ENCODE results near the gene DPH1. TPM values are rescaled to one million over a fixed set of nuclear protein-coding genes. Genes with fewer than 3 reads are reported as not detected.
"Not testable (repeated sequence)": the region's sequence is repeated elsewhere in the genome, so short reads cannot be mapped to it uniquely, and the experiment has no call there.

Gene DPH1
- 35.6 TPM for total RNA-seq
- long read RNA-seq, transcript DPH1-201 (13 exons, 2,221 nt): major isoform, 13 of 36 reads
- long read RNA-seq, partial matches to known transcripts: 10 of 36 reads
- long read RNA-seq, other reads (novel, unspliced or antisense): 8 of 36 reads

GRCh38 chr17:2029911-2030778 is at the start of gene DPH1:
Gene DPH1, plus strand, starts transcription at chr17:2030153. Its CDS starts 17 bp downstream, at chr17:2030170.
- peak; percentile 94 for DNase-seq (ENCODE audit: low spot score)

GRCh38 chr17:1980665-1981250 is 49.2 kb upstream of the DPH1 start:
- DNase-seq (ENCODE audit: low spot score): no peak

GRCh38 chr17:1982793-1983366 is 47.1 kb upstream of the DPH1 start:
- DNase-seq (ENCODE audit: low spot score): not testable (repeated sequence)

DNA sequence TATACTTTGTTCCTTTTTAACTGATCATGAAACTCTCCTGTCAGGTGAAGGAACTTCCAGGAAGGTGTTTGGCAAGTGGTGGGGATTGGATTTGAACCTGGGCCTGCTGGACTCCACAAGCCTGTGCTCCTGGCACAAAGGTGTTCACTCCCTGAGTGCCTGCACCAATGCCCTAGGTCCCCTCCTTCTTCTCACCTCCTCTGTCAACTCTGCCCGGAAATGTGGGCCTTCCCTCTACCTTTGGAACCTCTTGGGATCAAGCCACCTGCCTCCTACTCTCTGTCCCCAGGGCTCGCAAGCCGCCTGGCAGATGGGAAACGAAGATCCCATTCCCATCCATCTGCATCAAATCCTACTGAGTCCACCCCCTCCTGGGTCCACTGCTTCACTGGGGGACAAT is 44.9 kb upstream of the DPH1 start:
- no peak for DNase-seq (ENCODE audit: low spot score)

GRCh38 chr17:1985686-1986085 is 44.3 kb upstream of the DPH1 start:
- no peak for DNase-seq (ENCODE audit: low spot score)

DNA sequence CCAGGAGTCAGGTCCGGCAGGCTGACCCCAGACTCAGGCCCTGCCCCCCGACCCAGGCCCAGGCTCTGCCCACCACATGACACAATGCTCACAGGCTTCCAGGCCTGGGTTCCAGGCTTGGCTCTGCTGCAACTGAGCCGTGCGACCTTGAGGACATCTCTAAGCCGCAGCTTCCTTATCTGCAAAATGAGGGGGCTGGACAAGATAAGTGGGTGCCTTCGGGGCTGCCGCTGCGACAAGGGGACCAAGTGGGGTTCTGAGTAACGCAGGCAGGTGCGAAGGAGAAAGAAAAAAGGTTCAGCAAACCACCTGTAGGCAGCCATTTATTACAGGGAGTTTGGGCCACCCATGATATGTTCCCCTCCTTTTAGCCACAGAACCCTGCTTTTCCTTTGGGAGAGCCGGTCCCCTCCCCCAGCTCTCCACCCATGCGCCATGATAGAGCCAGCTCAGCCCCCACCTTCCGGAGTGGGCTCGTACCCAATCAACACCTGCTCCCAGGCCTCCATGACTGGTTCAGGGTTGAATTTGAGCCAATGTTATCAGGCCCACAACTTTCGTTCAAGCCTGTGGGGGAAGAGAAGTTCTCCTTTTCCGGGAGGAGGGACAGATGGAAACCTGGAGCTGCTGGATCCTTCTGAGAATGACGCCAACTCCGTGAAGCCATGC is 43.0 kb upstream of the DPH1 start:
- DNase-seq (ENCODE audit: low spot score): no peak

DNA sequence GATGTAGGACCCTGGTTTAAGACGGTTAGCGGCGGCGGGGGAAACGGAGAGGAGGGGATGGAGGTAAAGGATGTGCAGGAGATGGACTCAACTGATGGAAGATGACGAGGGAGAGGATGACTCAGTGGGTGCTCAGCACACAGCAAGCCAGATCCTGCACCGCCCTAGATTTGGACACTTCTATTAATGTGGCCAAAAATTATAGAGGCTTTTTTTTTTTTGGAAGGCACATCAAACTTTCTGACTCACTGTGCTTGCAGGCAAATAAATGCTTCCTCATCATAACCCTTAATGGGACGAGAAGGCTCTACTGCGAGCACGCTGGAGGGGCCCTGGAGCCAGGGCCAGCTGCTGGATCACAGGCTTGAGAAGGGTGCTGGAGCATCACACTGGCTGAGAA is 40.8 kb upstream of the DPH1 start:
- DNase-seq (ENCODE audit: low spot score): no peak

DNA sequence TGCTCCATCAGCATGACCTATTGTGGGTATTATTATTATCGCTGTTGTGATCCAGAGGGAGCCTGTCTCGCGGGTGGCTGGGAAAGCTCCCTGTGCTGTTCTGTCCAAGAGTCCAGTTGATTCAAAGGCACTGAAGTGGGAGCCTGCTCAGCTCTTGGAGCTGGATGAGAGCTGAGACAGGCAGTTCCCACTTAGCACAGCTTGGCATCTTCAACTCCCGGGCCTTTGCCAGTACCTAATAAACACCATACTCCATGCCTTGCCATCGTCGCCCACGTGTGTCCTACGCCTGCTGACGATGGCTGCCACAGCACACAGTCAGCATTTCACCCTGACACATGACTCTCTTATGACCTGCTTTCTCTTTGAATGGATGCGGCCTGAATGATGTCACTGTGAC is 37.4 kb upstream of the DPH1 start:
- DNase-seq (ENCODE audit: low spot score): no peak

GRCh38 chr17:1994707-1995106 is 35.2 kb upstream of the DPH1 start:
- DNase-seq (ENCODE audit: low spot score): no peak

DNA sequence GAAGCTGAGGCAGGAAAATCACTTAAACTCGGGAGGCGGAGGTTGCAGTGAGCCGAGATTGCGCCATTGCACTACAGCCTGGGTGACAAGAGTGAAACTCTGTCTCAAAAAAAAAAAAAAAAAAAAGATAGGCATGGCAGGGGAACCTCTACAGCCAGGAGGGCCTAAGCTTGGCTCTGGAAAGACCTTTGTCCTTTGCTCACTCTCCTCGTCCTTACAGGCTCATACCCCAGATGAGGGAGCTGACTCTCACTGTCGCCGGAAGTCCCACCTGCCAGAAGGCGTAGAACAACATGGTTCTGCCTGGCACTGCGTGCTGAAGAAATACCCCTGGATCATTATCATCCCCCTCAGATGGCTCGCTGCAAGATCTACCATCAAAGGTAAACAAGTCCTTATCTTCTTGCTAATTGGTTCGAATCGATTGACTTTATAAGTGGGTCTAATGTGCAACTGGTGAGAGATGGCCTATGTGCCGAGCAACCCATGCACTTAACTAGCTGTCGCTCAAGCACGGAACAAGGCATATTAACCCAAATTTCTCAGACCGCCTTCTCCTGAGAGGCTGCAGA is 34.5 kb upstream of the DPH1 start:
- DNase-seq (ENCODE audit: low spot score): no peak

GRCh38 chr17:1995907-1996799 is 33.8 kb upstream of the DPH1 start:
- DNase-seq (ENCODE audit: low spot score): no peak

DNA sequence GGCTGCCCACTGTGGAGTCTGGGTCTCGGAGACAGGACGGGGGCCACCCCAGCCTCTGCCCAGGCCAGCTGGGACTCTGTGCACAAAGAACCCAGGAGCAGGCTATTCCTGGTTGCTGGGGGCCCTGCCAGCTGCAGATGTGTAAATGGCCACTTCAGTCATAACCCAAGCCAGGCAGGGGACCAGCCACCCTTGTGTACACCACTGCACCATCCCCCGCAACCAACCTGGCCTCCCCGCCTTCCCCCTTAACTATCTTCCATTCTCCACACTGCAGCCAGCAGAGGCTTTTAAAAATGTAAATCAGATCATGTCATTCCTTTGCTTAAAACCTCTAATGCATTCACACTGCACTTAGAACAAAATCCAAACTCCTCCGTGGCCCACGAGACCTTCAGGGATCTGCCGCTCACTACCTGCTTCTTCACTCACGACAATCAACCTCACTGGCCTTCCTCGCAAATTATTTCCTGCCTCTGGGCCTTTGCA is 33.1 kb upstream of the DPH1 start:
- no peak for DNase-seq (ENCODE audit: low spot score)

DNA sequence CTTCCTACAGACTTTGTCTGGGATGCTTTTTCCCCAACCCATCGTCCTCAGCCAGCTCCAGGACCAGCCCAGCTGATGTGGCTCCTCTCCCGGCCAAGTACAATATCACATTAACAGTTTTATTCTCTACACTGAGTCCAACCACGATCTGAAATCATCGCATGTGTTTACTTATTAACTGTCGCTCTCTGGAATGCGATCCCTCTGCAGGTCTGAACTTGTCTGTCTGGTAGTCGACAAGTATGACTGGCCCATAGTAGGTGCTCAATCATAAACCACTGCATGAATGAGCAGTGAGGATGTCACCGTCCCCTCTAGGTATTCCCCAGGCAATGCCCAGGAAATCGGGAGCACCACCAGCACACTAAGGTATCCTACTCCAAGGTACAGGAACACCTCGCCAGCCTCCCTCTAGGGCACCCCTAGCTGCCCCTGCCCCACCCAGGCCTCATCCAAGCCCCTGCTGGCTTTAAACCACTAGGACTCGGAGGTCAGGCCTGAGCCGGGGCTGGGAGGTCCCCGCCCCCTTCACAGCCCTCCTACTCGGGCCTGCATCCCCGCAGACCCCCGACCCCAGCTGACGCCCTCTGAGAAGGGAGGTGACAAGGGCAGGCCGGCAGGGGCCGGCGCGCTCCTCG is 32.5 kb upstream of the DPH1 start:
- no peak for DNase-seq (ENCODE audit: low spot score)

DNA sequence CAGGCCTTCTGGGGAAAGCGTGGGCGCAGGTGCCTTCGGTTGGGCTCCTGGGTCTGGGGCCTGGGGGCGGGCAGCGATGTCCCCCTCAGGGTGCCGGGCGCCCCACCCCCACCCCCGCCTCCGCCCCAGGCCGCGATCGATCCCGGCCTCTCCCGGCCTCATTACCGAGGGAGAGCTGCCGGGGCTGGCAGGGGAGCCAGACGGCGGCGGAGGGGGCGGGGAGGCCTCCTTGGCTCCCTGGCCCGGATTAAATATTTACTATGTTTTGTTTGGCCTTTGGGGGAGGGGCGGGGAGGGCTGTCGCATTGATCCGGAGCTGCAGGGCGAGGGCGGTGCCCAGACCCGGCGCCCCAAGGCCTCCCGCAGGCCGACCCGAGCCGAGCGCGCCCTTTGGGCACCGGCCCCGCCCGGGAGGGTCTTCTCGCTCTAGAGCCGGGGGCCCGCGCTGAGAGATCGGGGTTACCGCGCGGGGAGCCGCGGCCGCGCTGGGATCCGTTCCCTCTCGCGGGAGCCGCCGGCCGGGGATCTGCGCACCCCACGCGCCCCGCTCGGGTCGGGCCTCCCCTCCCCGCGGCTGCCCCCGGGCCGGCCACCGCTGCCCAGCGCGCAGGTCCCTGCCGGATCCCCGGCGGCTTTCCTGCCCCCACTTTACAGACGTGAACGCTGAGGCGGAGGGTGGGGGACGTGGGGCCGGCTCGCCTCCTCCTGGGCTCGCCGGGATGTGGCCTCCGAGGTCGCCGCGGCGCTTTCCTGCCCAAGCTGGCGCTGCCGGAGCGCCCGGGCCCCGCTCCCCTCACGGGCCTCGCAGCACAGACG is 31.8 kb upstream of the DPH1 start:
- no peak for DNase-seq (ENCODE audit: low spot score)

GRCh38 chr17:1999557-2000251 is 30.2 kb upstream of the DPH1 start:
- DNase-seq (ENCODE audit: low spot score): no peak

DNA sequence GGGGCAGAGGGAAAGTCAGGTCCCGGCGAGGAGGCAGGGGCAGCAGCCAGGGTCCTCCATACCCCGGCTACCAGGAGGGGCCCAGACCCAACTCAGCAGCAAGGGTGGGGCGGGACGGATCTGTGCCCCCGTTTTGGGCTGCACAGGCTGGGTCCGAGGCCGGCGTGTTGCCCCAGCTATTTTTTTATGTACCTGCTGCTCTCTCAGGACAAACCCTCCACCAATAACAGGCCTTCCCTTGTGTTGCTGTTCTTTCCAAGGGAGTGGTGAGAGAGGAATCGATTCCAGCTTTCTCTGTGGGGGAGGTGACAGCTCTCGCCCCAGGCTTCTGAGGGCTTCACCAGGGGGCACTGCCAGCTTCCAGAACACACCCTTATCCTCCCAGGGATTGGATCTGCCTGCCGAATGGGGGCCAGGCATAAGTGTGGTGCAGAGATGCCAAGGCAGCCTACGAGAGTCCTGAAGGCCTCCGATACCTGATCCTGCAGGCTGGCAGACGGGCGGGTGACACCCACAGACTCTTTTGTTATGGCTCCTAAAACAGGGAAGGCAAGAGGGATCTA is 27.1 kb upstream of the DPH1 start:
- DNase-seq (ENCODE audit: low spot score): no peak

DNA sequence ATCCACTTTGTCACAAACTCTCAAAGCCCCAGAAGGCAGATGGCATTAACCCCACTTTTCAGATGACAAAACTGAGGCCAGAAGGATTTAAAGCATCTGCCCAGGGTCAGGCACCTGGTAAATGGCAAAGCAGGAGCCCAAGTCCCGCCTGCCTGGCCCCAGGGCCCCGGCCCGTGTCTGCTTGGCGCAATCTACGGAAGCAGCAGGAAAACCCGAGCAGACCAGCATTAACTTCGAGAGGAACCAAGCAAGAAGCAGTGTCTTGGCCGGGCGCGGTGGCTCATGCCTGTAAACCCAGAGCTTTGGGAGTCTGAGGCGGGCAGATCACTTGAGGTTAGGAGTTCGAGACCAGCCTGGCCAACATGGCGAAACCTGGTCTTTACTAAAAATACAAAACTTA is 26.4 kb upstream of the DPH1 start:
- no peak for DNase-seq (ENCODE audit: low spot score)

DNA sequence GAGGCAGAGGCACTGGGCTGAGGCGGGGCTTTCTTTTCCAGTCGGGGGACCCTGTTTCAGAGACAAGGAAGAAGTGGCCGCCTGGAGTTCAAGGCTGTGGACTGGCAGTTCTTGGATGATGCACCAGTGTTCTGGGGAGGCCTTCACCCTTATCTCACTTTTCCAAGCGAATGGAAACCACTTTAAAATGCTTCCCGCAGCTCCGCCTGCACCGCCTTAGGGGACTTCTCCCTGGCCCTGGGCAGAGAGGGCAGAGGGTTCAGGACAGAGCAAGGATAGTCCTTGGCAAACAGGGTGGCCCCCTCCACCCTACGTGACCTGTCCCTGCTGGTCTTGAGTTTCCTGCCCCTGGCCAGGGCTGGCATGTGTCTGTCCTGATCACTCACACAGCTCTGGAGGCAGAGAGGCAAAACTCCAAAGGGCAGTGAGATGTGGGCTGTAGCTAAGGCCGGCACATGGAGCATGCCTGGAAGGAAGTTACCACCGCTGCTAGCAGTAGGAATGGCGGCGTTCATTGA is 25.5 kb upstream of the DPH1 start:
- DNase-seq (ENCODE audit: low spot score): no peak
